GM10248 (cell line): ENCODE measurements around the gene LMOD2.

Source experiments
- CTCF ChIA-PET: fragments of 300-600 bp; sonication (Branson Sonifier 250); formaldehyde crosslinking; extraction: SDS; loops from one replicate; lab custom pipeline; 2021; ENCODE audit warnings: antibody characterized with exemption; lab: Yijun Ruan, JAX
- POLR2A ChIA-PET: fragments of 350-650 bp; sonication (Branson Sonifier 250); formaldehyde crosslinking; extraction: SDS; loops from one replicate; lab custom pipeline; 2020; ENCODE audit warnings: antibody characterized with exemption; lab: Yijun Ruan, JAX
- DNase-seq: peaks from one replicate; pipeline ENCODE4 v3.0.0; 2012; ENCODE audit errors: extremely low spot score
- TF ChIP-seq, protein P1 (sequence below): IDR thresholded peaks from 2 replicates; pipeline ENCODE4 v1.5.1; 2012; ENCODE audit warnings: mild to moderate bottlenecking, low read depth; ENCODE audit errors: extremely low read depth, missing control alignments, control extremely low read depth

The LMOD2 gene, protein sequence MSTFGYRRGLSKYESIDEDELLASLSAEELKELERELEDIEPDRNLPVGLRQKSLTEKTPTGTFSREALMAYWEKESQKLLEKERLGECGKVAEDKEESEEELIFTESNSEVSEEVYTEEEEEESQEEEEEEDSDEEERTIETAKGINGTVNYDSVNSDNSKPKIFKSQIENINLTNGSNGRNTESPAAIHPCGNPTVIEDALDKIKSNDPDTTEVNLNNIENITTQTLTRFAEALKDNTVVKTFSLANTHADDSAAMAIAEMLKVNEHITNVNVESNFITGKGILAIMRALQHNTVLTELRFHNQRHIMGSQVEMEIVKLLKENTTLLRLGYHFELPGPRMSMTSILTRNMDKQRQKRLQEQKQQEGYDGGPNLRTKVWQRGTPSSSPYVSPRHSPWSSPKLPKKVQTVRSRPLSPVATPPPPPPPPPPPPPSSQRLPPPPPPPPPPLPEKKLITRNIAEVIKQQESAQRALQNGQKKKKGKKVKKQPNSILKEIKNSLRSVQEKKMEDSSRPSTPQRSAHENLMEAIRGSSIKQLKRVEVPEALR

DNA sequence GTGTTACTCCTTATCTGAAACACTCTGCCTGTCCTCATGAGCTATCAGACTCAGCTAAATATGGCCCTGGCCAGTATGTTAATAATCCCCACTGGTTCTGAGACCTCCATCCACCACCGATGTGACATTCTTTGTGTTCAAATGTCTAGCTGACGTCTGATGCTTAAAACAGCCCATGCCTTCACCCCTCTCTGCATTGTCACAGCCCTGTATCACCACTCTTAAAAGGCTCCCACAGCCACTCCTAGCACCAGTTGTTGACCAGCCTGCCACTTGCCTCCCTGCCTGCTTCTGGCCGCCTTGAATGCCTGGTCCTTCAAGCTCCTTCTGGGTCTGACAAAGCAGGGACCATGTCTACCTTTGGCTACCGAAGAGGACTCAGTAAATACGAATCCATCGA, at the start of gene LMOD2:
TSS of gene LMOD2 (plus strand) at position 253 of the 400 bp plus-strand sequence. CDS start at position 351, 98 bp downstream.
- TF ChIP-seq, protein P1, sequence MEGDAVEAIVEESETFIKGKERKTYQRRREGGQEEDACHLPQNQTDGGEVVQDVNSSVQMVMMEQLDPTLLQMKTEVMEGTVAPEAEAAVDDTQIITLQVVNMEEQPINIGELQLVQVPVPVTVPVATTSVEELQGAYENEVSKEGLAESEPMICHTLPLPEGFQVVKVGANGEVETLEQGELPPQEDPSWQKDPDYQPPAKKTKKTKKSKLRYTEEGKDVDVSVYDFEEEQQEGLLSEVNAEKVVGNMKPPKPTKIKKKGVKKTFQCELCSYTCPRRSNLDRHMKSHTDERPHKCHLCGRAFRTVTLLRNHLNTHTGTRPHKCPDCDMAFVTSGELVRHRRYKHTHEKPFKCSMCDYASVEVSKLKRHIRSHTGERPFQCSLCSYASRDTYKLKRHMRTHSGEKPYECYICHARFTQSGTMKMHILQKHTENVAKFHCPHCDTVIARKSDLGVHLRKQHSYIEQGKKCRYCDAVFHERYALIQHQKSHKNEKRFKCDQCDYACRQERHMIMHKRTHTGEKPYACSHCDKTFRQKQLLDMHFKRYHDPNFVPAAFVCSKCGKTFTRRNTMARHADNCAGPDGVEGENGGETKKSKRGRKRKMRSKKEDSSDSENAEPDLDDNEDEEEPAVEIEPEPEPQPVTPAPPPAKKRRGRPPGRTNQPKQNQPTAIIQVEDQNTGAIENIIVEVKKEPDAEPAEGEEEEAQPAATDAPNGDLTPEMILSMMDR, result no peak
- no peak for DNase-seq
- ChIA-PET POLR2A (no interaction called here), CTCF (interaction anchor here (2.1 kb wide), 1 partner anchor 11 kb away, joined by 7 read pairs; no protein-coding TSS in a partner anchor)

DNA sequence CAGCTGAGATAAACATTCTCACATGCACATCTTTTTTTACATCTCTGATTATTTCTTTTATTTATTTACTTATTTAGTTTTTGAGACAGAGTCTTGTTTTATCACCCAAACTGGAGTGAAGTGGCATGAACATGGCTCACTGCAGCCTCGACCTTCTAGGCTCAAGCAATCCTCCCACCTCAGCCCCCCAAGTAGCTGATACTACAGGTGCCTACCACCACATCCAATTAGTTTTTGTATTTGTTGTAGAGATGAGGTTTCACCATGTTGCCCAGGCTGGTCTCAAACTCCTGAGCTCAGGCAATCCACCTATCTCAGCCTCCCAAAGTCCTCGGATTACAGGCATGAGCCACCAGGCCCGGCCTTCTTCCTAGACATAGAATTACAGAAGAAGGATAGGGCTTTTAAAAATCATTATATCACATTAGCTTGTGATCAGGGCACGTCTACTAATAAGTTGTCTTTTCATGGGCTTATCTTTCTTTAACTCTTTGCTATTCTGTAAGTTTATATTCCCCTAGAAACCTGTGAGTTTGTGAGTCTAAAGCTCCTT, 48.2 kb upstream of the LMOD2 start:
- no peak for DNase-seq
- ChIA-PET POLR2A (no interaction called here), CTCF (interaction anchor here (1.1 to 1.4 kb wide), 2 partner anchors 17 to 49 kb away, joined by 3 to 5 read pairs; no protein-coding TSS in a partner anchor)
- TF ChIP-seq, protein P1, result no peak

DNA sequence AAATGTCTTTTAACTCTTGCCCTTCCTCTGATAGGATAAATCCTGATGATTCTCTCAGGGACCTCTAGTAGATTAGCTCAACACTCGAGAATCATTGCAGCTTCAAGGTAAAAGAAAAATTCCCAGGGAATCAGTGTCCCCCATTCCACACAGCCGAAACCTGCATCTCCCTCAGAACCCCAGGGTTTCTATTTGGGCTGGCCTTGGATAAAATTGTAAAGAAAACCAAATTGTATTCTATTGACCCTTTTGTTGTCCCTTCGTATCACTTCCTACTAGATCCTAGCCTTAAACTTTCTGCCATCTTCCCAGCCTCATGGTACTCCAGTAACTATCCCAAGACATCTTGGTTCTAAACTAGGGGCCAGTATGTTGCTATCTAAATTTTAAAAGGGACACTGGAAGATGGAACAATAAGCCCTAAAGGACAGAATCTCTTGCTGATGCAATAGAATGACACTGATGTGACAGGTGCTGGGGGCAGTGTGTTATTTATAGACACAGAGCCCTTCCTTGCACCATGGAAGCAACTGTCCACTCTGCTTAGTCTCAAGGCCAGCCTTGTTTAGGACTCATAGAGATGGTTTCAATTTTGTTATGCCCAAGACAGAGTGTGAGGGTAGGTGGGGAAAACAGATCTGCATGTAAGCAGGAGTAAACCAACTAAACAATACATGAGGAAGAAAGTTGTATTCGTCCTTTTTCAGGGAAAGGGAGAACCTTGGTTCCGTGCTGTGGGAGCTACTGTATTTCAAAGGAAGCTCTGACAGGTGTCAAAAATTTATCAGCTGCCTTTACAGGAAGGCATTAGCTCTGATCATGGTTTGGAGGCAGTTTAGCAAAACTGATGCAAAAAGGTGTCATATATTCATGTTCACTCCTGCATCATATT, 46.4 kb upstream of the LMOD2 start:
- TF ChIP-seq, protein P1, result no peak
- ChIA-PET CTCF (interaction anchor here (2.2 kb wide), 1 partner anchor 16 kb away, joined by 7 read pairs; no protein-coding TSS in a partner anchor), POLR2A (no interaction called here)
- no peak for DNase-seq

DNA sequence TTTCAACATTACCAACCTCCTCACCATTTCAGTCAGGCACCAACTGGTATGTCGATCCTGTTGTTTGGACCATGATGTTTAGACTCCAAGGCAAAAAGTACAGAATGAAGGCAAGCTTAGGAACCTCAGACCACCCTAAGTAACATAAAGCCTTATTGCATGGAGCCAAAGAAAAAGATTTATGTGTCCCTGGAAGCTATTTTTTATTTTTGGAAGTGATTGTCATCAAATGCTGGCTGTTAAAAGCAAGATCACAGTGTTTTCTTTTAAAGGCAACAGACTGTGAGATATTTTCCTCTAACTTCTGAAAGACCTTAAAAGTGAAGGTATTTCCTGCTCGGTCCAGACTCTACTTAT, 45.8 kb upstream of the LMOD2 start:
- TF ChIP-seq, protein P1, result no peak
- CTCF ChIA-PET, result interaction anchor here (2.2 kb wide), 1 partner anchor 15 kb away, joined by 7 read pairs; no protein-coding TSS in a partner anchor
- POLR2A ChIA-PET, result no interaction called here
- DNase-seq, result no peak

DNA sequence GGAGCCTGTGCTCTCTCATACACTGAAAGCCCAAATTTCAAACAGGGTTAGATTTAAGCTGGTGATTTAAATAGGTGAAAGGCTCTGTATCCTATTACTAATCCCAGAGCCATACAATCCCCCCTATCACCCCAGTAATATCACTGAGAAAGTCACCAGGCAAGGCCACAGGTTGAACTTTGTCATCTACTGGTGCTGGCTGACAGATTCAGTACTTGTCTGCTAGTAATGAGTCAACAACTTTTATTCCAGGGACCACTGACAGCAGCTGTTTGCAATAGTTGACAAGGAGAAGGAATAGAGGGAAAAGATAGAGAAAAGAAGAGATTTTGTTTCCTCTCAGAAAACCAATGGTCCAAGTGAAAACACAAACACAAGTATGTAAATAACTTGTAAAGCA, 43.6 kb upstream of the LMOD2 start:
- ChIA-PET CTCF (interaction anchor here (1.1 kb wide), 1 partner anchor 13 kb away, joined by 5 read pairs; no protein-coding TSS in a partner anchor), POLR2A (no interaction called here)
- TF ChIP-seq, protein P1, result no peak
- no peak for DNase-seq
